HUDEP-2 (cell line): ENCODE data around the gene NUTM1.

ENCODE experiments used
- DNase-seq, 76 experiments: peaks; one replicate each; lab custom pipeline; 2025; ENCODE audit not compliant: unreplicated experiment in 76 of 76; lab: John Stamatoyannopoulos, UW

The NUTM1 gene

GRCh38 chr15:34342737-34343575 lies at the start of gene NUTM1, which contains the start of gene NOP10:
NUTM1 (plus strand) TSS chr15:34343315; CDS start chr15:34343697, 382 bp downstream.
NOP10 (minus strand) TSS chr15:34343136; CDS start chr15:34343073, 63 bp downstream.
- peak in 75 of 76 experiments; percentile 41 to 94 (median 88) for DNase-seq

GRCh38 chr15:34297059-34297458 lies 46.1 kb upstream of the NUTM1 start:
- DNase-seq, result no peak

- DNase-seq, result no peak
Measured at GRCh38 chr15:34301058-34301457, 42.1 kb upstream of the NUTM1 start.

- no peak for DNase-seq
Measured at GRCh38 chr15:34304613-34305012, 38.5 kb upstream of the NUTM1 start.

GRCh38 chr15:34311563-34311962 lies 31.6 kb upstream of the NUTM1 start:
- DNase-seq, result peak in 8 of 76 experiments; percentile 7 to 62 (median 32)

- DNase-seq, result peak in 2 of 76 experiments; percentile 9 to 17
Measured at GRCh38 chr15:34314491-34315490, 28.3 kb upstream of the NUTM1 start.

GRCh38 chr15:34318277-34319079 lies 24.6 kb upstream of the NUTM1 start:
- peak in 38 of 76 experiments; percentile 13 to 63 (median 30) for DNase-seq

- no peak for DNase-seq
Measured at GRCh38 chr15:34323217-34323616, 19.9 kb upstream of the NUTM1 start.

- DNase-seq, result no peak
Measured at GRCh38 chr15:34324933-34325332, 18.2 kb upstream of the NUTM1 start.

- no peak for DNase-seq
Measured at GRCh38 chr15:34325368-34325767, 17.7 kb upstream of the NUTM1 start.

- no peak for DNase-seq
Measured at GRCh38 chr15:34327906-34328305, 15.2 kb upstream of the NUTM1 start.

GRCh38 chr15:34329006-34329405 lies 14.1 kb upstream of the NUTM1 start:
- DNase-seq, result peak in 1 of 76 experiments; percentile 17

GRCh38 chr15:34330279-34330678 lies 12.8 kb upstream of the NUTM1 start:
- no peak for DNase-seq

- DNase-seq, result peak in 35 of 76 experiments; percentile 25 to 89 (median 59)
Measured at GRCh38 chr15:34331809-34332208, 11.3 kb upstream of the NUTM1 start.

- DNase-seq, result peak in 2 of 76 experiments; percentile 10 to 13
Measured at GRCh38 chr15:34332553-34333120, 10.5 kb upstream of the NUTM1 start.

GRCh38 chr15:34334672-34335071 lies 8.4 kb upstream of the NUTM1 start:
- DNase-seq, result peak in 5 of 76 experiments; percentile 8 to 39 (median 19)

GRCh38 chr15:34335176-34336032 lies 7.7 kb upstream of the NUTM1 start:
- peak in 6 of 76 experiments; percentile 6 to 37 (median 28) for DNase-seq

- DNase-seq, result peak in 12 of 76 experiments; percentile 5 to 27 (median 16)
Measured at GRCh38 chr15:34336231-34336990, 6.7 kb upstream of the NUTM1 start.
